Measurements from ENCODE around the gene SLIT3.
"Not testable (repeated sequence)": the region's sequence is repeated elsewhere in the genome, so short reads cannot be mapped to it uniquely, and the experiment has no call there.

SLIT3 gene

GRCh38 chr5:169219351-169219750 lies 81.6 kb downstream of the SLIT3 start:
- DNase-seq (ENCODE audit: low spot score) = no peak

GRCh38 chr5:169218861-169219260 lies 82.1 kb downstream of the SLIT3 start:
- no peak for DNase-seq (ENCODE audit: low spot score)

GRCh38 chr5:169218176-169218575 lies 82.8 kb downstream of the SLIT3 start:
- no peak for DNase-seq (ENCODE audit: low spot score)

GRCh38 chr5:169216866-169217265 lies 84.1 kb downstream of the SLIT3 start:
- no peak for DNase-seq (ENCODE audit: low spot score)

GRCh38 chr5:169213479-169213878 lies 87.5 kb downstream of the SLIT3 start:
- no peak for DNase-seq (ENCODE audit: low spot score)

GRCh38 chr5:169211761-169212160 lies 89.2 kb downstream of the SLIT3 start:
- not testable (repeated sequence) for DNase-seq (ENCODE audit: low spot score)

GRCh38 chr5:169204788-169205400 lies 96.0 kb downstream of the SLIT3 start:
- DNase-seq (ENCODE audit: low spot score) = no peak

GRCh38 chr5:169202969-169203368 lies 98.0 kb downstream of the SLIT3 start:
- no peak for DNase-seq (ENCODE audit: low spot score)

GRCh38 chr5:169201597-169201996 lies 99.3 kb downstream of the SLIT3 start:
- DNase-seq (ENCODE audit: low spot score) = no peak

GRCh38 chr5:169200125-169200778 lies 100.7 kb downstream of the SLIT3 start:
- no peak for DNase-seq (ENCODE audit: low spot score)

GRCh38 chr5:169197343-169197742 lies 103.6 kb downstream of the SLIT3 start:
- DNase-seq (ENCODE audit: low spot score) = no peak

GRCh38 chr5:169196059-169196458 lies 104.9 kb downstream of the SLIT3 start:
- DNase-seq (ENCODE audit: low spot score) = no peak

- DNase-seq (ENCODE audit: low spot score) = peak; percentile 10
These were observed 105.3 kb downstream of the SLIT3 start for GRCh38 chr5:169195601-169196000.

- peak; percentile 48 for DNase-seq (ENCODE audit: low spot score)
These were observed 108.4 kb downstream of the SLIT3 start for GRCh38 chr5:169192536-169192935.

GRCh38 chr5:169190849-169191248 lies 110.1 kb downstream of the SLIT3 start:
- DNase-seq (ENCODE audit: low spot score) = no peak

- no peak for DNase-seq (ENCODE audit: low spot score)
These were observed 115.3 kb downstream of the SLIT3 start for GRCh38 chr5:169185626-169186025.

GRCh38 chr5:169183576-169183975 lies 117.4 kb downstream of the SLIT3 start:
- DNase-seq (ENCODE audit: low spot score) = no peak

- DNase-seq (ENCODE audit: low spot score) = no peak
These were observed 118.1 kb downstream of the SLIT3 start for GRCh38 chr5:169182797-169183196.

GRCh38 chr5:169181814-169182213 lies 119.1 kb downstream of the SLIT3 start:
- DNase-seq (ENCODE audit: low spot score) = no peak

GRCh38 chr5:169178754-169179153 lies 122.2 kb downstream of the SLIT3 start:
- peak; percentile 59 for DNase-seq (ENCODE audit: low spot score)

GRCh38 chr5:169178274-169178673 lies 122.7 kb downstream of the SLIT3 start:
- no peak for DNase-seq (ENCODE audit: low spot score)

- no peak for DNase-seq (ENCODE audit: low spot score)
These were observed 123.9 kb downstream of the SLIT3 start for GRCh38 chr5:169176709-169177694.

- no peak for DNase-seq (ENCODE audit: low spot score)
These were observed 125.2 kb downstream of the SLIT3 start for GRCh38 chr5:169175733-169176132.
